Kidney (tissue), 14 donors: ENCODE measurements around the gene PLEK. TPM values are rescaled to one million over a fixed set of nuclear protein-coding genes. Genes with fewer than 3 reads are reported as not detected.

Experiments used
- DNase-seq, 5 donors: peaks; one replicate each; pipeline ENCODE4 v3.0.0-alpha.2; 2013 to 2020
- FAIRE-seq: peaks from 2 replicates; lab custom pipeline; 2012; peaks lifted over from hg19 to GRCh38; lab: Jason Lieb, UNC
- H3K27ac ChIP-seq, 2 donors: one replicate each; pipeline ENCODE4 v1.7.0; 2013; ENCODE audit warnings: low read depth in 2 of 2, low read length in 2 of 2, inconsistent platforms in 1 of 2
- H3K27me3 ChIP-seq: one replicate; pipeline ENCODE4 v1.7.1; 2013; ENCODE audit warnings: low read length, inconsistent platforms; ENCODE audit not compliant: control insufficient read depth, insufficient read depth
- H3K36me3 ChIP-seq, 3 donors: one replicate each; pipeline versions ENCODE4 v1.7.0 to v1.7.1; 2013; ENCODE audit warnings: low read length in 3 of 3, control low read depth in 1 of 3, inconsistent platforms in 1 of 3; ENCODE audit not compliant: insufficient read depth in 3 of 3, control insufficient read depth in 2 of 3
- H3K4me1 ChIP-seq, 3 donors: one replicate each; pipeline versions ENCODE4 v1.7.0 to v1.7.1; 2013; ENCODE audit warnings: low read length in 3 of 3, inconsistent platforms in 1 of 3, low read depth in 1 of 3; ENCODE audit not compliant: control insufficient read depth in 2 of 3, insufficient read depth in 2 of 3
- H3K4me3 ChIP-seq, 3 donors: one replicate each; pipeline versions ENCODE4 v1.7.0 to v1.8.1; 2013; ENCODE audit warnings: low read length in 3 of 3, control low read depth in 1 of 3, inconsistent platforms in 1 of 3
- H3K9ac ChIP-seq, 3 donors: one replicate each; pipeline versions ENCODE4 v1.7.0 to v1.7.1; 2013; ENCODE audit warnings: low read length in 3 of 3, control low read depth in 1 of 3, inconsistent platforms in 1 of 3
- H3K9me3 ChIP-seq, 3 donors: one replicate each; pipeline versions ENCODE4 v1.7.0 to v1.7.1; 2013; ENCODE audit warnings: low read length in 3 of 3, control low read depth in 1 of 3, inconsistent platforms in 1 of 3; ENCODE audit not compliant: control insufficient read depth in 2 of 3, insufficient read depth in 1 of 3
- CTCF ChIP-seq: IDR thresholded peaks from 3 replicates; pipeline ENCODE4 v1.5.1; 2012; ENCODE audit warnings: mild to moderate bottlenecking, moderate library complexity, borderline replicate concordance; ENCODE audit not compliant: insufficient read depth; ENCODE audit errors: extremely low read depth
- intact Hi-C: fragments of 100-400 bp; cut with DNase I; formaldehyde crosslinking; loops from one replicate; pipeline ENCODE4 v1.11.1; 2022
- polyA plus RNA-seq: library from polyadenylated mRNA; stranded (reverse); fragments of 350-450 nt; fragmentation: Illumina TruSeq; extraction: RNeasy Lipid Tissue Mini Kit (QIAGEN cat#74804); gene quantifications from one replicate; pipeline ENCODE4 v1.2.3, GENCODE V29; 2014; ENCODE audit warnings: low read depth, low replicate concordance; ENCODE audit not compliant: insufficient read depth
- total RNA-seq: library from RNA; stranded (reverse); fragmentation: NEBNext Ultra II Directional; extraction: Animal tissue kit (Norgen Biotek cat#: 25700); gene quantifications from one replicate; pipeline ENCODE4 v1.2.1, GENCODE V29; 2021
- donor health status: control.
- donor health status: control.
- donor health status: control.
- donor health status: control.
- donor health status: control.
- donor health status: DM: yes; HTN: yes; CAD: no.
- donor health status: Normal renal cell carcinoma (clear cell type).

Gene PLEK
- total and polyA plus RNA-seq, 2 donors from 2014 or later, result 2.8 to 17.3 TPM

GRCh38 chr2:68318914-68319397, 46.1 kb upstream of the PLEK start:
- H3K4me3 ChIP-seq, result peak overlapping the region; percentile 59 to 71 (median 66)
- no peaks in the 10 kb centered on the region for H3K9me3 ChIP-seq
- DNase-seq (peak in 2 of 5 donors; percentile 25 to 80), FAIRE-seq (no peak)
- no peak for TF ChIP-seq CTCF
- peaks cover 0 to 8% (median 0%) of the 10 kb centered on the region in 3 donors for H3K4me1 ChIP-seq
- H3K27me3 ChIP-seq, result no peaks in the 10 kb centered on the region
- H3K36me3 ChIP-seq, result no peaks in the 10 kb centered on the region
- peak overlapping the region; percentile 83 to 89 for H3K27ac ChIP-seq
- intact Hi-C loops, result no loop called here
- peak overlapping the region; percentile 21 to 75 (median 74) for H3K9ac ChIP-seq

DNA sequence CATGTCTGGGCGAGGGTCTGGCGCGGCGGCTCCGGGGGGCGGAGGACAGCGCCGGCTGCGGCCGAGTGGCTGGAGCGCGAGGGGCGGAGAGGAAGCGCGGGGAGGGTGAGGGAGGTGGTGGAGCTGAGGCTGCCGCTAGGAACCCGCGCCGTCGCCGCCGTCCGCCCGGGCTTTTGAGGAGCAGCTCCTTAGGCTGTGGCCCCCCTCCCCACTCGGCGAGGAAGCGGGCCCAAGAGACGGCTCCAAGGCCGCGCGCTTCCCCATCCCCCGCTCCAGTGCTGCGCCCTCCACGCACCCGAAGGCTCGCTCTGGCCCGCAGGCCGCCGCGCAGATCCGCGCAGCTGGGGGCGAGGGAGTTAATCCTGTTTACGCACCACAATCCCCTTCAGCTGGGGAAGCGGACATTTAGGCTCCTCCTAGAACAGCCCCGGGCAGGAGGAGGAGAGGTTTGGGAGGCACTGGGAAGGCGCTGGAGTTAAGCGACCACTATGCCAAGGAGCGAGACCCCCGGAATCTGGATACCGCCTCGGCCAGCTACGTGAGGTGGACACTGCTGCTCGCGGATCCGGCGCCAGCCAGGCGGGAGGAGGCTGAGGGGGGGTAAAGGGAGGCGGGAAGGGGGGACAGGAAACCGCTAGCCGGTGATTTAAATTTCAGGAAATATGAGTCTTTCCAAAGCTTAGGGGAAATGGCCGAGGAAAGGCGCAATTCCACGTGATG, 45.5 kb upstream of the PLEK start, which contains the start of gene CNRIP1:
CNRIP1 (minus strand) TSS at position 552 of the 720 bp plus-strand sequence; CDS start at position 3, 549 bp downstream.
- intact Hi-C loops, result no loop called here
- Histone ChIP-seq H3K27me3 (no peaks in the 10 kb centered on the region), H3K4me3 (peak within 1 kb of the TSS; percentile 62 to 71 (median 66)), H3K9ac (peak within 1 kb of the TSS; percentile 61 to 75 (median 74)), H3K9me3 (no peaks in the 10 kb centered on the region), H3K4me1 (peaks cover 0 to 8% (median 0%) of the 10 kb centered on the region in 3 donors), H3K27ac (peak within 1 kb of the TSS; percentile 83 to 89), H3K36me3 (no peaks in the 10 kb centered on the region)
- TF ChIP-seq CTCF, result no peak
- DNase-seq, result peak; percentile 74 to 90 (median 84)
- no peak for FAIRE-seq

GRCh38 chr2:68320118-68320641, 44.9 kb upstream of the PLEK start:
- Histone ChIP-seq H3K27ac (peak overlapping the region in 1 of 2 donors; percentile 76), H3K9me3 (no peaks in the 10 kb centered on the region), H3K36me3 (no peaks in the 10 kb centered on the region), H3K4me3 (peak overlapping the region; percentile 34 to 70 (median 66)), H3K9ac (peak overlapping the region in 1 of 3 donors; percentile 61), H3K4me1 (peaks cover 0 to 8% (median 0%) of the 10 kb centered on the region in 3 donors), H3K27me3 (no peaks in the 10 kb centered on the region)
- intact Hi-C loops, result no loop called here
- TF ChIP-seq CTCF, result no peak
- DNase-seq, result peak in 4 of 5 donors; percentile 49 to 79 (median 64)
- FAIRE-seq, result no peak
